Neural progenitor cell (in vitro differentiated cells): ENCODE measurements around the gene ADGRA3.

Source experiments
- EZH2 ChIP-seq: fragments of 200-600 bp; sonication (generic); IDR thresholded peaks from 2 replicates; pipeline ENCODE4 v1.6.1; 2017; ENCODE audit warnings: antibody characterized with exemption, mild to moderate bottlenecking, moderate library complexity
- TF ChIP-seq, protein P1 (sequence below): fragments of 200-600 bp; sonication (generic); IDR thresholded peaks from 2 replicates; pipeline ENCODE4 v1.5.1; 2017; ENCODE audit warnings: antibody characterized with exemption, mild to moderate bottlenecking

DNA sequence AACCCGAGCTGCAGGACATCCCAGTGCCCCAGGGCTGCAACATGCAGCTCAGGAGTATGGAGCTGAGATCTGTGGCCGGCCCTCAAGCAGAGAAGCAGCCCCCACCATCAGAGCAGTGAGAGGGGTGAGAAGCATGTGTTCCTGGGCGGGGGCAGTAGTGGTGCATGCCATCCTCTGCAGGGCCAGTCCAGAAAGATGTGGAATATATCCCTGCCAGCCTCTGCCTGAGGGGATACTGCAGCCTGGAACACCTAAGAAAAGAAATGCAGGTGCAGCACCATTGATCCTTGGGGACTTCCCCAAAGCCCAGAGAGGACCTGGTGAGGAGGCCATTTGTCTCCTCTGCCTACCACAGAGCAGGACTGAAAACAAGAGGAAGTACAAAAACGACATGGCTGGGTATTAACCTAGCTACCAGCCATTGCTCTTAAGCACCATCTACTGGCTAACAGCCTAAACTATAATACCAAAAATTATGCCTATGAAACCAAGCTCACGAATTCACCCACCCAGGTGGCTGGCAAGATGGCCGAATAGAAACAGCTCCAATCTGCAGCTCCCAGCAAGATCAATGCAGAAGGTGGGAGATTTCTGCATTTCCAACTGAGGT, 158.8 kb downstream of the ADGRA3 start:
- TF ChIP-seq, protein P1, sequence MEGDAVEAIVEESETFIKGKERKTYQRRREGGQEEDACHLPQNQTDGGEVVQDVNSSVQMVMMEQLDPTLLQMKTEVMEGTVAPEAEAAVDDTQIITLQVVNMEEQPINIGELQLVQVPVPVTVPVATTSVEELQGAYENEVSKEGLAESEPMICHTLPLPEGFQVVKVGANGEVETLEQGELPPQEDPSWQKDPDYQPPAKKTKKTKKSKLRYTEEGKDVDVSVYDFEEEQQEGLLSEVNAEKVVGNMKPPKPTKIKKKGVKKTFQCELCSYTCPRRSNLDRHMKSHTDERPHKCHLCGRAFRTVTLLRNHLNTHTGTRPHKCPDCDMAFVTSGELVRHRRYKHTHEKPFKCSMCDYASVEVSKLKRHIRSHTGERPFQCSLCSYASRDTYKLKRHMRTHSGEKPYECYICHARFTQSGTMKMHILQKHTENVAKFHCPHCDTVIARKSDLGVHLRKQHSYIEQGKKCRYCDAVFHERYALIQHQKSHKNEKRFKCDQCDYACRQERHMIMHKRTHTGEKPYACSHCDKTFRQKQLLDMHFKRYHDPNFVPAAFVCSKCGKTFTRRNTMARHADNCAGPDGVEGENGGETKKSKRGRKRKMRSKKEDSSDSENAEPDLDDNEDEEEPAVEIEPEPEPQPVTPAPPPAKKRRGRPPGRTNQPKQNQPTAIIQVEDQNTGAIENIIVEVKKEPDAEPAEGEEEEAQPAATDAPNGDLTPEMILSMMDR: peak; percentile 35
- no peak for TF ChIP-seq EZH2
